HCT116 (cell line): ENCODE data around the gene EML2.

Experiments used
- CEBPB ChIP-seq: IDR thresholded peaks from 2 replicates; pipeline ENCODE4 v1.6.1; 2012; ENCODE audit warnings: low read depth
- CTCF ChIP-seq, 3 experiments: fragments of 200-600 bp in 1 of 3; sonication (generic) in 1 of 3; IDR thresholded peaks in 2 of 3; conservative IDR thresholded peaks in 1 of 3; 2 replicates each; pipeline ENCODE4 v1.5.1; 2012 to 2017; ENCODE audit warnings: low read depth in 2 of 3, low read length in 2 of 3, antibody characterized with exemption in 1 of 3, borderline replicate concordance in 1 of 3, control low read depth in 1 of 3, mild to moderate bottlenecking in 1 of 3, mixed read lengths in 1 of 3, mixed run types in 1 of 3, moderate library complexity in 1 of 3; ENCODE audit not compliant: insufficient read depth in 1 of 3
- EZH2 ChIP-seq: fragments of 200-600 bp; sonication (generic); IDR thresholded peaks from 2 replicates; pipeline ENCODE4 v1.6.1; 2017; ENCODE audit warnings: antibody characterized with exemption, mixed run types
- EZH2phosphoT487 ChIP-seq: fragments of 200-600 bp; IDR thresholded peaks from 2 replicates; pipeline ENCODE4 v1.6.1; 2018; ENCODE audit warnings: antibody characterized with exemption, borderline replicate concordance
- POLR2A ChIP-seq: IDR thresholded peaks from 2 replicates; pipeline ENCODE4 v1.7.0; 2011; ENCODE audit warnings: borderline replicate concordance; ENCODE audit not compliant: insufficient read depth, insufficient read length; ENCODE audit errors: extremely low read depth
- TCF7L2 ChIP-seq: IDR thresholded peaks from 2 replicates; pipeline ENCODE4 v1.7.0; 2011; ENCODE audit warnings: borderline replicate concordance, inconsistent platforms; ENCODE audit not compliant: insufficient read depth, insufficient read length; ENCODE audit errors: extremely low read depth
- ZNF274 ChIP-seq: fragments of 200-500 bp; sonication (Bioruptor generic); IDR thresholded peaks from 2 replicates; pipeline ENCODE4 v1.6.1; 2014; ENCODE audit warnings: mild to moderate bottlenecking, low read depth, low read length, inconsistent platforms

GRCh38 chr19:45601524-45602374 lies 37.4 kb downstream of the EML2 start, which contains the start of gene GPR4:
- TF ChIP-seq POLR2A (no peak), CTCF (IDR thresholded peaks at IDR 0.05 in 2 of 3, conservative IDR thresholded peaks at IDR 0.05 in 1 of 3; ENCODE audit: borderline replicate concordance in 1 of 3, insufficient read depth in 1 of 3, low read depth in 2 of 3, low read length in 2 of 3) (no peak), CEBPB (no peak), ZNF274 (no peak), EZH2phosphoT487 (no peak), TCF7L2 (no peak), EZH2 (no peak)
